HepG2 (cell line): Measurements from ENCODE around the gene UGP2. TPM values are rescaled to one million over a fixed set of nuclear protein-coding genes. Genes with fewer than 3 reads are reported as not detected.

Source experiments
- CBFB ChIP-seq: sonication (generic); formaldehyde crosslinking; IDR thresholded peaks from 2 replicates; pipeline ENCODE4 v1.4.0; 2020; ENCODE audit warnings: missing genetic modification reagents
- DNMT1 ChIP-seq: sonication (generic); formaldehyde crosslinking; IDR thresholded peaks from 2 replicates; pipeline ENCODE4 v1.5.1; 2020; ENCODE audit warnings: mild to moderate bottlenecking, missing genetic modification reagents
- MAFK ChIP-seq, 2 experiments: IDR thresholded peaks in 1 of 2; conservative IDR thresholded peaks in 1 of 2; 2 replicates each; pipeline ENCODE4 v1.6.1; 2011; ENCODE audit warnings: improper control_type of control experiment in 2 of 2, low read length in 2 of 2
- NPAS2 ChIP-seq: sonication (generic); formaldehyde crosslinking; IDR thresholded peaks from 2 replicates; pipeline ENCODE4 v1.8.0; 2022; ENCODE audit warnings: mild to moderate bottlenecking, missing genetic modification reagents, borderline replicate concordance
- WIZ ChIP-seq: sonication (generic); formaldehyde crosslinking; IDR thresholded peaks from 2 replicates; pipeline ENCODE4 v1.5.1; 2020; ENCODE audit warnings: mild to moderate bottlenecking, missing genetic modification reagents
- ZNF292 ChIP-seq: sonication (generic); formaldehyde crosslinking; IDR thresholded peaks from 2 replicates; pipeline ENCODE4 v1.8.1; 2022; ENCODE audit warnings: mild to moderate bottlenecking, low read depth, missing genetic modification reagents, borderline replicate concordance
- ZNF570 ChIP-seq: sonication (generic); formaldehyde crosslinking; IDR thresholded peaks from 2 replicates; pipeline ENCODE4 v1.4.0; 2020; ENCODE audit warnings: mild to moderate bottlenecking, missing genetic modification reagents, borderline replicate concordance
- ZNF772 ChIP-seq: sonication (generic); formaldehyde crosslinking; IDR thresholded peaks from 2 replicates; pipeline ENCODE4 v1.5.0; 2020; ENCODE audit warnings: mild to moderate bottlenecking, missing genetic modification reagents
- polyA plus RNA-seq, 8 experiments: library from polyadenylated mRNA; depleted of rRNA in 3 of 8; stranded (reverse) in 7 of 8; unstranded in 1 of 8; fragments of >200 nt; fragmentation: Illumina TruSeq in 4 of 8; extraction: Trizol in 4 of 8; gene quantifications; 2 replicates each; pipeline versions ENCODE4 v1.2.1 to v1.2.3, GENCODE V29; 2011 to 2016; ENCODE audit warnings: low read depth in 4 of 8, missing spikeins in 1 of 8, mixed read lengths in 1 of 8; ENCODE audit not compliant: insufficient read depth in 1 of 8
- total RNA-seq, 5 experiments: library from RNA; depleted of rRNA; stranded (reverse); fragments of >200 nt; fragmentation: Illumina TruSeq; extraction: Trizol; gene quantifications; 2 replicates each; pipeline ENCODE4 v1.2.3, GENCODE V29; 2016; ENCODE audit warnings: low read depth in 1 of 5
- TF ChIP-seq, protein P1 (sequence below): sonication (generic); formaldehyde crosslinking; IDR thresholded peaks from 2 replicates; pipeline ENCODE4 v1.4.0; 2020; ENCODE audit warnings: missing genetic modification reagents, mild to moderate bottlenecking, borderline replicate concordance
- TF ChIP-seq, protein P2 (sequence below), 2 experiments: fragments of 450-650 bp in 1 of 2; sonication (generic) in 1 of 2; formaldehyde crosslinking in 1 of 2; IDR thresholded peaks; 2 replicates each; pipeline versions ENCODE4 v1.6.1 to v1.8.0; 2016 to 2022; ENCODE audit warnings: antibody characterized with exemption in 1 of 2, mild to moderate bottlenecking in 1 of 2, missing genetic modification reagents in 1 of 2
- TF ChIP-seq, protein P3 (sequence below): sonication (generic); formaldehyde crosslinking; IDR thresholded peaks from 2 replicates; pipeline ENCODE4 v1.4.0; 2020; ENCODE audit warnings: missing genetic modification reagents

UGP2 gene
- total and polyA plus RNA-seq, 2 of the 13 experiments (the other 11 are each of a cell fraction or from before 2014, with no cell fraction given), result 96.0 to 134 TPM

DNA sequence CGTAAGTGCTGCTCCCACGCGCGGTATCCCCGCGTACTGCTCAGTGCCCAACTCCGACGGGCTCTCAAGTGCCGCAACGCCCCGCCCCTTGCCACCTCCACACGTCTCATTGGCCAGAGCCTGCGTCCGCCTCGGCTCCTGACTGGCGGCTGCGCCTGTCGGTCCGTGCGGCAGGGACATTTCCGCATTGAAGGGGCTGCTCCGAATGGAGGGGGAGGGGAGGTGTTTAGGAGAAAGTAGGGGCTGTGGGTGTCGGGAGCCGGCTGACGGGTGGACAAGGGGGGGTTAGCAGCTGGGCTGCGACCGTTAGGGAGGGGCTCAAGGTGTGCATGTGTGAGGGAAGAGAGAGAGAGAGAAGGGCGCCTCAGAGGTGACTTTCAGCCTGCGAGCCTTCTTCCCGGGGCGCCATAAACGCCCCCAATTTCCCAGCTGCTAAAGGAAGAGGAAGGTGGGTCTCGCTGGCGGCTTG is 877 bp upstream of the UGP2 start (continued):
- TF ChIP-seq, protein P1, sequence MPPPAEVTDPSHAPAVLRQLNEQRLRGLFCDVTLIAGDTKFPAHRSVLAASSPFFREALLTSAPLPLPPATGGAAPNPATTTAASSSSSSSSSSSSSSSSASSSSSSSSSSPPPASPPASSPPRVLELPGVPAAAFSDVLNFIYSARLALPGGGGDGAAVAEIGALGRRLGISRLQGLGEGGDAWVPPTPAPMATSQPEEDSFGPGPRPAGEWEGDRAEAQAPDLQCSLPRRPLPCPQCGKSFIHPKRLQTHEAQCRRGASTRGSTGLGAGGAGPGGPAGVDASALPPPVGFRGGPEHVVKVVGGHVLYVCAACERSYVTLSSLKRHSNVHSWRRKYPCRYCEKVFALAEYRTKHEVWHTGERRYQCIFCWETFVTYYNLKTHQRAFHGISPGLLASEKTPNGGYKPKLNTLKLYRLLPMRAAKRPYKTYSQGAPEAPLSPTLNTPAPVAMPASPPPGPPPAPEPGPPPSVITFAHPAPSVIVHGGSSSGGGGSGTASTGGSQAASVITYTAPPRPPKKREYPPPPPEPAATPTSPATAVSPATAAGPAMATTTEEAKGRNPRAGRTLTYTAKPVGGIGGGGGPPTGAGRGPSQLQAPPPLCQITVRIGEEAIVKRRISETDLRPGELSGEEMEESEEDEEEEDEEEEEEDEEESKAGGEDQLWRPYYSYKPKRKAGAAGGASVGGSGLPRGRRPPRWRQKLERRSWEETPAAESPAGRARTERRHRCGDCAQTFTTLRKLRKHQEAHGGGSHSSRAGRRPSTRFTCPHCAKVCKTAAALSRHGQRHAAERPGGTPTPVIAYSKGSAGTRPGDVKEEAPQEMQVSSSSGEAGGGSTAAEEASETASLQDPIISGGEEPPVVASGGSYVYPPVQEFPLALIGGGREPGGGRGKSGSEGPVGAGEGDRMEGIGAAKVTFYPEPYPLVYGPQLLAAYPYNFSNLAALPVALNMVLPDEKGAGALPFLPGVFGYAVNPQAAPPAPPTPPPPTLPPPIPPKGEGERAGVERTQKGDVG (CRISPR knock-in tag), result no peak
- TF ChIP-seq ZNF292 (CRISPR knock-in tag) (no peak), ZNF772 (CRISPR knock-in tag) (peak; percentile 90; the same call in 1 of the 2 replicates), CBFB (CRISPR knock-in tag) (no peak; the same call in 1 of the 2 replicates), NPAS2 (CRISPR knock-in tag) (no peak), DNMT1 (CRISPR knock-in tag) (no peak), ZNF570 (no peak), MAFK (conservative IDR thresholded peaks at IDR 0.05 in 1 of 2, IDR thresholded peaks at IDR 0.05 in 1 of 2; ENCODE audit: low read length in 2 of 2) (no peak), WIZ (no peak)
- TF ChIP-seq, protein P2, sequence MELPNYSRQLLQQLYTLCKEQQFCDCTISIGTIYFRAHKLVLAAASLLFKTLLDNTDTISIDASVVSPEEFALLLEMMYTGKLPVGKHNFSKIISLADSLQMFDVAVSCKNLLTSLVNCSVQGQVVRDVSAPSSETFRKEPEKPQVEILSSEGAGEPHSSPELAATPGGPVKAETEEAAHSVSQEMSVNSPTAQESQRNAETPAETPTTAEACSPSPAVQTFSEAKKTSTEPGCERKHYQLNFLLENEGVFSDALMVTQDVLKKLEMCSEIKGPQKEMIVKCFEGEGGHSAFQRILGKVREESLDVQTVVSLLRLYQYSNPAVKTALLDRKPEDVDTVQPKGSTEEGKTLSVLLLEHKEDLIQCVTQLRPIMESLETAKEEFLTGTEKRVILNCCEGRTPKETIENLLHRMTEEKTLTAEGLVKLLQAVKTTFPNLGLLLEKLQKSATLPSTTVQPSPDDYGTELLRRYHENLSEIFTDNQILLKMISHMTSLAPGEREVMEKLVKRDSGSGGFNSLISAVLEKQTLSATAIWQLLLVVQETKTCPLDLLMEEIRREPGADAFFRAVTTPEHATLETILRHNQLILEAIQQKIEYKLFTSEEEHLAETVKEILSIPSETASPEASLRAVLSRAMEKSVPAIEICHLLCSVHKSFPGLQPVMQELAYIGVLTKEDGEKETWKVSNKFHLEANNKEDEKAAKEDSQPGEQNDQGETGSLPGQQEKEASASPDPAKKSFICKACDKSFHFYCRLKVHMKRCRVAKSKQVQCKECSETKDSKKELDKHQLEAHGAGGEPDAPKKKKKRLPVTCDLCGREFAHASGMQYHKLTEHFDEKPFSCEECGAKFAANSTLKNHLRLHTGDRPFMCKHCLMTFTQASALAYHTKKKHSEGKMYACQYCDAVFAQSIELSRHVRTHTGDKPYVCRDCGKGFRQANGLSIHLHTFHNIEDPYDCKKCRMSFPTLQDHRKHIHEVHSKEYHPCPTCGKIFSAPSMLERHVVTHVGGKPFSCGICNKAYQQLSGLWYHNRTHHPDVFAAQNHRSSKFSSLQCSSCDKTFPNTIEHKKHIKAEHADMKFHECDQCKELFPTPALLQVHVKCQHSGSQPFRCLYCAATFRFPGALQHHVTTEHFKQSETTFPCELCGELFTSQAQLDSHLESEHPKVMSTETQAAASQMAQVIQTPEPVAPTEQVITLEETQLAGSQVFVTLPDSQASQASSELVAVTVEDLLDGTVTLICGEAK (IDR thresholded peaks at IDR 0.05), result no peak
- TF ChIP-seq, protein P2 (CRISPR knock-in tag; IDR thresholded peaks at IDR 0.05), result peak; percentile 44; the same call in 1 of the 2 replicates
- TF ChIP-seq, protein P3, sequence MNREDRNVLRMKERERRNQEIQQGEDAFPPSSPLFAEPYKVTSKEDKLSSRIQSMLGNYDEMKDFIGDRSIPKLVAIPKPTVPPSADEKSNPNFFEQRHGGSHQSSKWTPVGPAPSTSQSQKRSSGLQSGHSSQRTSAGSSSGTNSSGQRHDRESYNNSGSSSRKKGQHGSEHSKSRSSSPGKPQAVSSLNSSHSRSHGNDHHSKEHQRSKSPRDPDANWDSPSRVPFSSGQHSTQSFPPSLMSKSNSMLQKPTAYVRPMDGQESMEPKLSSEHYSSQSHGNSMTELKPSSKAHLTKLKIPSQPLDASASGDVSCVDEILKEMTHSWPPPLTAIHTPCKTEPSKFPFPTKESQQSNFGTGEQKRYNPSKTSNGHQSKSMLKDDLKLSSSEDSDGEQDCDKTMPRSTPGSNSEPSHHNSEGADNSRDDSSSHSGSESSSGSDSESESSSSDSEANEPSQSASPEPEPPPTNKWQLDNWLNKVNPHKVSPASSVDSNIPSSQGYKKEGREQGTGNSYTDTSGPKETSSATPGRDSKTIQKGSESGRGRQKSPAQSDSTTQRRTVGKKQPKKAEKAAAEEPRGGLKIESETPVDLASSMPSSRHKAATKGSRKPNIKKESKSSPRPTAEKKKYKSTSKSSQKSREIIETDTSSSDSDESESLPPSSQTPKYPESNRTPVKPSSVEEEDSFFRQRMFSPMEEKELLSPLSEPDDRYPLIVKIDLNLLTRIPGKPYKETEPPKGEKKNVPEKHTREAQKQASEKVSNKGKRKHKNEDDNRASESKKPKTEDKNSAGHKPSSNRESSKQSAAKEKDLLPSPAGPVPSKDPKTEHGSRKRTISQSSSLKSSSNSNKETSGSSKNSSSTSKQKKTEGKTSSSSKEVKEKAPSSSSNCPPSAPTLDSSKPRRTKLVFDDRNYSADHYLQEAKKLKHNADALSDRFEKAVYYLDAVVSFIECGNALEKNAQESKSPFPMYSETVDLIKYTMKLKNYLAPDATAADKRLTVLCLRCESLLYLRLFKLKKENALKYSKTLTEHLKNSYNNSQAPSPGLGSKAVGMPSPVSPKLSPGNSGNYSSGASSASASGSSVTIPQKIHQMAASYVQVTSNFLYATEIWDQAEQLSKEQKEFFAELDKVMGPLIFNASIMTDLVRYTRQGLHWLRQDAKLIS, result no peak; the same call in 1 of the 2 replicates
